Activated T-cell treated with anti-CD3 and anti-CD28 coated beads for 4 hours (primary cell): Measurements from ENCODE around the gene AGAP1.

Experiments
- DNase-seq: peaks from one replicate; pipeline ENCODE4 v3.0.0-alpha.2; 2020

The AGAP1 gene

GRCh38 chr2:235534678-235535422 is 41.0 kb downstream of the AGAP1 start:
- no peak for DNase-seq

GRCh38 chr2:235535423-235536130 is 41.7 kb downstream of the AGAP1 start:
- no peak for DNase-seq

DNA sequence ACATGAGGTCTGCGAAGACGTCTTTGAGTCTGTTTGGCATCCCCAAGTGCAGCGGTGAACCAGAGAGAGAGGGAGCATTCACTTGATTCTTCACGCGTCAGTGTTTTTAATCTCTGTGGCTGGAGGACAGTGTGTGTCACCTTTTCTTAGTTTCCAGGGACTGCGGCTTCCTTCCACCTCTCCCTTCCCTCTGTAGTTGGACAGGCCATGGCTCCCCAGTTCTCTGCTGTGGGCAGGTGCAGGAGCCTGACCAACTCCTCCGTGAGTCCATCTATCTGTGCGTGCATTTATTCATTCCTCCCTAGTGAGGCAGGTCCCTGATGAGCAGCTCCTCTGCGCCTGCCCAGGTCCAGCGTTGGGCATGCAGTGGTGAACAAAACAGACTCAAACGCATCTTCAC is 42.9 kb downstream of the AGAP1 start:
- no peak for DNase-seq

- no peak for DNase-seq
Observed at GRCh38 chr2:235537186-235537585, 43.3 kb downstream of the AGAP1 start.

GRCh38 chr2:235537587-235537986 is 43.7 kb downstream of the AGAP1 start:
- DNase-seq, result no peak

- no peak for DNase-seq
Observed at GRCh38 chr2:235538144-235538639, 44.3 kb downstream of the AGAP1 start.

GRCh38 chr2:235538981-235539380 is 45.1 kb downstream of the AGAP1 start:
- DNase-seq, result no peak

GRCh38 chr2:235539773-235540172 is 45.9 kb downstream of the AGAP1 start:
- no peak for DNase-seq

DNA sequence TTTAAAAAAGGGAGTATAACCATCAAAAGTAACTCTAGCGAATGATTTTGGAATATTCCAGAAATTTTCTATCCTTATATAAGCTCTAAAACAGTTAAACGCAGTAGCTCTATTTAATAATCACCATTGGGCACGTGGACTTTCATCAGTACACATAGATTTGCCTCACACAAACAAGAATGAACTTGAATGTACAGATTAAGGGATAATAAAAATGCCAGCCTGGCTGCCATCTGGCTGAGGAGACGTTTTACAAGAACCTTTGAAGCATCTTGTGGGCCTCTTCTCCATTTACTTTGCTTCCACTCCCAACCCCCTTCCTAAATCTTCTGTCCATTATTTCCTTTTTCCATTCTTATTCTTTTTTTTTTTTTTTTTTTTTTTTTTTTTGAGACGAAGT is 47.2 kb downstream of the AGAP1 start:
- DNase-seq, result no peak

DNA sequence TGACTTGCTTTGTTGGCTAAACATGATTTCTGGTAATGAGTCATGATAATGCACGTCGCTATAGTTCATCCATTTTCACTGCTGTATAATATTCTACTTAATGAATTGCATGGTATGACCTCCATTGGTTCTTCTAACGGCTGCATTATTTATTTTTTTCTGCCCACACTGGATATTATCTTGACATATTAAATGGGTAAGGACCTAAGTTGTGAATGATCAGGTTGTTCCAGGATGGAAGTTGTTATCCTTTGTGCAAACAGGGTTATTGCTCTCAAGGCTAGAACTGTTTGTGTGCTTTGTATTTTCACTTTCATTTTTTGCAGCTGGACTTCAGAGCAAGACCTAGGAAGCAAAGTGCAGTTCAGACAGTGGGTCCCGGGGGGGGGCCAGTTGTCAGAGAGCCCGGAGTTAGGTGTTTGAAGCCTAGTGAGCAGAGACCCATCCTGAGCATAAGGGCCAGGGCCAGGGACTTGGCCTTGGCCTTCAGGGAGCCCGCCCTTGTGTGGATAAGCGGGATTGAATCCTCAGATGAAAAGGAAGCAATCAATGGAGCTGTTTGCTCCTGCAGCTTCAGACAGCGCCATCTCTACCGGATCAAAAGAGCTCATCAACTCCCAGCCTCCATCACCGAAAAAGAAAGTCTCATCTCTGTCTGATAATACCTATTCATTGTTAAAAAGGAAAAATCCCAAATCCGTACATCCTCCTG is 48.2 kb downstream of the AGAP1 start:
- DNase-seq, result no peak

GRCh38 chr2:235542733-235543127 is 48.9 kb downstream of the AGAP1 start:
- DNase-seq, result no peak

DNA sequence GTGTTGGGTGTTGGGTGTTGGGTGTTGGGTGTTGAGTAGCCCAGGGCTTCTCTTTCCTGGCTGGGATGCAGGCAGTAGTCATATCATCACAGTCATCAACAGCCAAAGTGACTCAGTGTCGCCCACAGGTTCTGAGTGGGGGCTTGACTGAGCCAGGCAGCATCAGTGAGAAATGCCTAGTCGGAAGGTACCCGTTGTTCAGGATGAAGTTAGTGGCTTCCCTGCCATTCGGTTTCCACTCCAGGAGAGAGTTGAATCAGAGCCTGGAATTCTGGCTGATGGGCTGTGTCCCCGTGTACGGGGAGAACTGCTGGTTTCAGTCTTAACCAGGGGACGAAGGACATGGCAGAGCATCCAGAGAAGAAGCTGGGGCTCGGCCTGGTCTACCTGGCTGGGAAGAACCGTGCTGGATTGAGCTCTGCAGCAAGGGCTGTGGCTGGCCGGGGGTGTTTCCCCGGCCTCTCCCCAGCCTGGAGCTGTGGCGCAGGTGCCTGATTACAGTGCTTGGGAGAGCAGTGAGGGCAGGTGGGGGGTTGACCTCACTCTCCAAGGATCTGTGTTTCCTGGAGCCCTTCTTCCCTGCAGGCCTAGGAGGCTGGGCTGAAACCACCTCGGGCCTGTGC is 49.4 kb downstream of the AGAP1 start:
- no peak for DNase-seq

DNA sequence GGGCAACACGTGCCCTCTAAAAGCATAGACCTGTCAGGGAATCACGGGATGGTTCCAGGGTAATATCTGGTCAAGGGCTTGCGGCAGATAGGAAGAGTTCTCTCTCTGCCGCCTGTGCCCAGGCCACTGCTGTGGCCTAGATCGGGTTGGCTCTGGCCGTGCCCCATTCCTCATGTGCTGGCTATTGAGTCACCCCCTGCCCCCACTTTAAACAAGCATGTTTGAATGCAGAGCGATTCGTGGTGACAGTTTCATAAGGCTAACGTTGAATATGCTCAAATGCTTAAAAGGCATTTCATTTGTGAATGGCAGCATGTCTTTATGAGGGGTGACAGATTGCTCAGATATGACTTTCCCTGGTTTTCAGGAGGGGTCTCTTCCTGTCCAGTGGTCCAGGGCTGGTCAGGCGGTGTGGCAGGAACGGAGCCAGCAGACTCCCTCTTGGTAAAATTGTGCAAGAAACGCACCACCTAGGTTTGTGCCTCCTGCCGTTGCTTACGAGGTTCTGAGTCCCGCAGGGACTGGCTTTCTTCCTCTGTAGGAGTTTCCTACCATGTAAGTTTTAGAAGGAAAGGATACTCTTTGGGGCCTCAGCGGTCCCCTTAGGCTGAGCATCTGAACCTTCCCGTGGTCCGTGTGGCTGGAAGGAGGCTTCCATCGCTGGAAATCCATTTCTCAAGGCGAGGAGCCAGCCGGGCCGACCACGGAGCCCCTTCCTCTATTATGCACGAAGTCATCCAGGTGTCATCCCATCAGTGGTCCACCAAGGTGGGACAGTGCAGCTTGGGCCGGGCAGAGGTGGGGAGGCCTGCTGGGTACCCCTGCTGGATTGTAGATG is 50.2 kb downstream of the AGAP1 start:
- DNase-seq, result no peak

GRCh38 chr2:235544689-235544969 is 50.8 kb downstream of the AGAP1 start:
- DNase-seq, result no peak

GRCh38 chr2:235545339-235546150 is 51.7 kb downstream of the AGAP1 start:
- DNase-seq, result no peak

DNA sequence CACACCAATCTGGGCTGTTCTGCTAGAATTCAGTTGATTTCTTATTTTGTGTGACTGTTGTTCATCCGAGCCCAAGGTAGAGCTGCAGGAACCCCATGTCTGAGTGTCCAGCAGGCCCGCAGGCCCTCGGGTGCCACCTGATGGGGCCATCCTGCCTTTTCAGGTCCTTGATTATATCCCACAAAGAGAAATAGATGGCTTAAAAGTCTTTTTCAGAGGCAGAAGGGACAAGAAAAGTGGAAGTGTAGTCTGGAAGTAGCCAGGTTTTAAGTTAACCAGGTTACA is 52.2 kb downstream of the AGAP1 start:
- no peak for DNase-seq

- no peak for DNase-seq
Observed at GRCh38 chr2:235546436-235546835, 52.6 kb downstream of the AGAP1 start.

DNA sequence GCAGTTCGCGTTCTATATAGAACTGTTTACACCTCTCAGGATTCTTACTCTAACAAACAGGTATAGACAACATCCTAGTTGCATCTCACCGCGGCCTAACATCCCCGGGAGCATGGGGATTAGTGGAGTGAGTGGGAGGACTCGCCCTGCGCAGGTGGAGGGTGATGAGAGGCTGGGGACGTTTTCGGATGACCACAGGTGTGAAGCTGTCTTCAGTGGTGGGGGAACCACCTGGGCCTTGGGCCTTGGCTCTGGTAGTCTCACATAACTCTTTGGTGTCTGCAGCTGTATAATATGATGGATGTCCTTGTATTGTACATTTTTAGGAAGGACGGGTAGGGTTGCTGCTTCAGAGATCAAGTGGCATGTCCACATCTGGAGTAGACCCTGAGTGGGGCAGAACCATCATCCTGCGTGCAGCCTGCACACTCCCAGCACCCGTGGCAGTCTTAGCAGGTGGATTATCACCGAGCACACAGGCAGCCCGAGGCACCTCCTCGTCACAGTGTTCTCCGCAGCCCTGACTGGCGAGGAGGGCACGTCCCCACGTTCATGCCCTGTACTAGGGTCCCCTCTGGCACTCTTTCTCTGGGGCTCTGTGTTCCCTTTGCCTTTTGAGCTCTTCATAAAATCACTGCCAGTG is 56.0 kb downstream of the AGAP1 start:
- no peak for DNase-seq

- DNase-seq, result no peak
Observed at GRCh38 chr2:235550378-235550760, 56.5 kb downstream of the AGAP1 start.

DNA sequence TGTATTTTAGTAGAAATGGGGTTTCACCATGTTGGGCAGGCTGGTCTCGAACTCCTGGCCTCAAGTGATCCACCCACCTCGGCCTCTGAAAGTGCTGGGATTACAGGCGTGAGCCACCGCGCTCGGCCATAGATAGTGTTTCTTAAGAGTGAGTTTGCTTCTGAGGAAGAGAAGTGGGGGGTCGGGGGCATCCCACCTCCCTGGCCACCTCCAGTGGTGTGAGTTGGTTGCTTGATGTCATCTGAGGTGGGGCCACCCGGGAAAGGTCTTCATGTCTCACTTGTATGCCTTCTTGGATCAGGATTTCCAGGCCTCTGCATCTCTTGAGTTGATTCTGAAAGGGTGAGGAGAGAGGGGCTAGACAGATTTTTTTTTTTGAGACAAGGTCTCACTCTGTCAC is 57.1 kb downstream of the AGAP1 start:
- no peak for DNase-seq

DNA sequence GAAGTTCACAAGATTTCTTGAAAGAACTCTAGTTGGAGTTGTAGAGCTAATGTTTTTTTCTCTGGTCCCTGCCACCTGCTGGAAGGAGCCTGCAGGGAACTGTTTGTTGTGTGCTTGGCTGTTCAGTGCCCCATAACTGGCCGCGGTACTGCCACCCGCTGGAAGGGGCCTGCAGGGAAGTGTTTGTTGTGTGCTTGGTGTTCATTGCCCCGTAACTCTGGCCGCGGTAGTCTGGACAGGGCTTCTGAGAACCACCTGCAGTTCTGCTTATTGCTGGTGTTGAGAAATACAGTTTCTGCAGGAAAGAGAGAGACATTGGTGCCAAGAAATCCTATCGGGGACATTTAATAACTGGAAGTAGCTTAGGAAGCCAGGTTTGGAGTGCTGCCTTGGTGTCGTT is 58.1 kb downstream of the AGAP1 start:
- no peak for DNase-seq

GRCh38 chr2:235552671-235553070 is 58.8 kb downstream of the AGAP1 start:
- DNase-seq, result no peak
